NCI-H187 treated with DMSO at 0.1 percent for 48 hours (cell line): ENCODE results near the gene KCTD17.

ENCODE experiments used
- DNase-seq: peaks from one replicate; lab custom pipeline; 2025; lab: John Stamatoyannopoulos, UW

The KCTD17 gene

GRCh38 chr22:37043209-37043827, 8.2 kb upstream of the KCTD17 start:
- DNase-seq, result no peak

- no peak for DNase-seq
These were observed 7.6 kb upstream of the KCTD17 start for GRCh38 chr22:37043828-37044538.

DNA sequence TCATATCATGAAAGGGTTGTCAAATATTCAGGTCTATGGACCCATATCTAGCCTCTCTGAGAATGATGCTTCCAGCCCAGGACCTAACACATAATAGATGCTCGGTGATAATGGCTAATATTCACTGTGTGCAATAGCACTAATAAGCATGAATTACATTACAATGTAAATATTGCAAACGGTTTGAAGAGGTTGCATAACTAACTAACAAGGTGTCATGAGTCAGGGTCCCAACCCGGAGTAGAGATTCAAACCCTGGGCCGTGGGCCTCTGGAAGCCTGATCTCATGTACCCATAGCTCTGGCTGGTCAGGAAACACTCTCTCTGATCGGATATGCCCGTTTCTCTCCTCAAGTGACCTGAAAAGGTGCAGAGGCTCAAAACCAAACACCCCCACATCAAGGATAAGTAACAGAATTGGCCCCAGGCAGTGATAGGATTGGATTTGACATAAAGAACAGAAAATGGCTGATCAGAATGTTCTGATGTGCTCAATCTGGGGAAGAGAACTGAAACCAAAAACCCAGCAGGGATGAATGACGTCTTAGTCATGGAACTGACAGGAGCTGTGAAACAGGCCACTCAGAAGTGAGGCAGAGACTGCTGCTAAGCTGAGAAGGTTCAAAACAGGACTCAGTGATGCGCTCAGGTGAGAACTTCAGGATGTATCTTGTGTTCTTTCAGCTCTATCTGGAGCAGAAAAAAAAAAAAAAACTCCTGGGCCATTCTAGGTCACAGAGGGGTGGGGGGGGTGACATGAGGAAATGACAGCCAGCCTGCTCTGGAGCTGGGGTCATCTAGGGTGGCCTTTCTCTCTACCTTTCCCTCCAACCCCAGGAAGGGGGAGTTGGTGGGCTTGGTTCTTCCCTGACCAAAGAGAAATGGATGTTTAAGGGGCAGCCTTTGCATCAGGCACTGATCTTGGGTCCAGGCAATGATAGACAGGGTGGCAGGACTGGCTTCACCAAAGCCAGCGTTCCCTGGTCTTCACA, 6.6 kb upstream of the KCTD17 start:
- no peak for DNase-seq

- DNase-seq, result no peak
These were observed 5.6 kb upstream of the KCTD17 start for GRCh38 chr22:37045958-37046357.

GRCh38 chr22:37046589-37046988, 5.0 kb upstream of the KCTD17 start:
- DNase-seq, result no peak

DNA sequence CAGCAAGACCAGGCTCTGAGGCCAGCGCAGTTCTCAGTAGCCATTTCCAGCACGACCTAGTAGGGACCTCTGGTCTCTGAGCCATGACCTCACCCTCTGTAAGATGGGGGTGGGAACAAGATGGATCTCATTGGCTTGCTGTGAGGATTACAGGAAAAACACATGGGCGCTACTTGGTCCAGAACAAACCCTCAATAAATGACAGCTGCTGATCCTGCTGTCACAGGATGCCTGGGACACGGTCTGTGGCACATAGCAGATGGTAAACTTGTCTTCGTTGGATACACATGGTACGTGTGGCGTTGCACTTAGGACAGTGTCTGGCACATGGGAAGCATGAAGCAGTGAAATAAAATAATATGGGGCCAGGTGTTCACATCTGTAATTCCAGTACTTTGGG, 4.5 kb upstream of the KCTD17 start:
- DNase-seq, result no peak

- DNase-seq, result no peak
These were observed 3.4 kb upstream of the KCTD17 start for GRCh38 chr22:37048133-37048532.

DNA sequence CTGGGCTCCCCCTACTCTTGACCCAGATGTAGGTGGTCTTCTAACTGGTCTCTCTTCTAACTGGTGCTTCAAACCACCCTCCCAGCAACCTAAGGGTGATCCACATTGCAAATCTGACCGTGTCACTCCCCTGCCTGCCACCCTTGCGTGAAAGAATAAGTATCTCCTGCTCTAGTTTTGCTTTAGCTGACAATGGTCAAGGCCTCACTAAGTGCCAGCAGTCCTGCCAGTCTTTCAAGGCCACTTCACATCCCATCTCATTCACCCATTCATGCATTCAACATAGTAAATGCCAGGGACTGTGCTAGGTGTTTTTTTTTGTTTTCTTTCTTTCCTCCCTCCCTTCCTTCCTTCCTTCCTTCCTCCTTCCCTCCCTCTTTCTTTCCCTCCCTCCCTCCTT, 2.3 kb upstream of the KCTD17 start:
- DNase-seq, result no peak

DNA sequence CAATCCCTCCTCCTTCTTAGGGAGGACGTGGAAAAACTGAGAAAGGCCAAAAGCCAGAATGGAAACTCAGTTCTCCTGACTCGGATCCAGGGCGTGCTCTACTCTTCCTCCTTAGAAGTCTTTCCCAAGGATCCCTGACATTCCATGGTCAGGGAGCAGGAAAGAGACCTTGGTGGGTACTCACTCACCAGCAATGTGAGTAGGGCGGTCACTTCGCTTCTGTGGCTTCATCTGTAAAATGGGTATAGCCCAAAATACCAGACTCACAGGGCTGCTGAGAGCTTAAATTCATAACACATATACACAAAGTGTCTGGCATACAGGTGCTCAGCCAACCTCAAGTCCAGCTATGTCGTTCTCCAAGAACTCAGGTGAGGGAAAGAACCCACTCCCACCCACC, 629 bp upstream of the KCTD17 start:
- no peak for DNase-seq

DNA sequence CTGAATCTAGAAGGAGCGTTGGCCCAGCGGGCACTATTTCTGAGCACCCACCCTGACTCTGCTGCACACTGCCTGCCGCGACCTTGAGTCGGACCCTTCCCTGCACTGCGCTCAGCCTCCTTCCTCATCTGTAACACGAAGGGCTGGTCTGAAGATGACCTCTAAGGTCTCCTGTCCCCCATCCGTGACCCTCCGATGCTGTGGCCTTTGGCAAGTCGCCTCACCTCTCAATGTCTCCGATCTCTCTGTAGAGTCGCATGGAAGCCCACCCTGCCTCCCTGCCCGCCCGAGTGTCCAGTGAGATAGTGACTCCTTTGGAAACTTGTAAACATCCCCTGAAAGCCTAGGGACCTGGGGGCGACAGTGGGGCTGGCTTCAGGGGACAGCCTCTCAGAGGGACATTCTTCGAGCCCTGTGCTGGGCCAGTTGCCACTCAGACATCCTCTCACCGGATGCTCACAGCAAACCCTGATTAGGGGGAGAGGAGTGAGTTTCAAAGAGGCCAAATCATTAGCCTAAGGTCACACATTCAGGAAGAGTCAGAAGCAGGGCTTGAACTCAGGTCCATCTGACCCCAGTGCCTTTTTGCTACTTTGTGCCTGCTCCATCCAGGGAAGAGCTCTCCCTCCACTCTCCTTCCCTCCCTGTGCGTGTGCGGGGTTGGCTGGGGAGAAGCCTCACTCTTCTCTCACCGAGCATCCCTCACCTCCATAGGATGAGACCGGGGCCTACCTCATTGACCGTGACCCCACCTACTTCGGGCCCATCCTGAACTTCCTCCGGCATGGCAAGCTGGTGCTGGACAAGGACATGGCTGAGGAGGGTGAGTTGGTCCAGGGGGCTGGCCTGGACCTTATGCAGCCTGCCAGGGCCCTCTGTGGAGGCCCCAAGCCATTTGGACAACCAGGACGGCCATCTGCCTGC, 1.1 kb downstream of the KCTD17 start:
- no peak for DNase-seq

- DNase-seq, result no peak
These were observed 1.9 kb downstream of the KCTD17 start for GRCh38 chr22:37053310-37054055.

DNA sequence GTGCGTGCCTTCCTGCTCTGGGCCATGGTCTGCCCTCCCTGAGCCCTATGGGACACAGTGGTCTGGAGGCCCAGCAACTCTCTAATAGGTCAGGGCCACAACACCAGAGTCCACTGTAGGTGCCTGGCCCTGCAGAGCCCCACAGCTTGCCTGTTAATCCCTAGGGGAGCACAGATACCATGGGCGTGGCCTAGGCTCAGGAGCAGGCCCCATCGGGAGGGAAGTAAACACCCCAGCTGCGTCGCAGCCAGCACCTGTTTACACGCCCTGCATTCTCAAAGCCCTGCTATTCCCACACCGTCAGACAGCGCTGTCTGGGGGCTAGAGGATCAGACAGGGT, 2.5 kb downstream of the KCTD17 start:
- DNase-seq, result no peak

GRCh38 chr22:37054600-37055365, 3.2 kb downstream of the KCTD17 start:
- DNase-seq, result no peak

DNA sequence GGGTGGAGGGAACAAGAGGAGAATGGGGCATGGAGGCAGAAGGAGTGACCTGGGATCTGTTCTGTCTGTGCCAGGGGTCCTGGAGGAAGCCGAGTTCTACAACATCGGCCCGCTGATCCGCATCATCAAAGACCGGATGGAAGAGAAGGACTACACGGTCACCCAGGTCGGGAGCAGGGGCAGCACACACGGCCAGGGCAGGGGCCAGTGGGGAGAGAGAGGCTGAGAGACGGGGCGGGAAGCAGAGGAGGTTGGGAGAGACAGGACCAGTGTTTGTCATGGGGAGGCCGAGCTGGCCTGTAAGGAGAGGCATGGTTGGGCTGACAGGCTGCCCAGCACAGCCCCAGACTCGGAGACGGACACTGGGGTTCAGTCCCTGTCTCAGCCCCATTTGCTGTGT, 4.7 kb downstream of the KCTD17 start:
- no peak for DNase-seq

DNA sequence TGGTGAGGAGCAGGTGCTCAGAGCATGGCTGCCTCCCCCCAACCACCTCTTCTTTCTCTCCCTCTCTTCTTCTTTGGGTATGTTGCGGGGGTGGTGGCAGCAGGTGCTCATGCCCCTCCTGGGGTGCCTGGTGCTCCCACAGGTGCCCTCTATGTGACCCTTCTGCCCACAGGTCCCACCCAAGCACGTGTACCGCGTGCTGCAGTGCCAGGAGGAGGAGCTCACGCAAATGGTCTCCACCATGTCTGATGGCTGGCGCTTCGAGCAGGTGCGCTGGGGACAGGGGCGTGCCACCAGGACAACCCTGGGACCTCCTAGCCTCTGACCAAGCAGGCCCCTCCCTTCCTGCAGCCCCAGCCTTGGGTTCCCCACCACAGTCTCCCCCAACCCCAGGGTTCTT, 5.7 kb downstream of the KCTD17 start:
- no peak for DNase-seq

GRCh38 chr22:37057796-37058510, 6.4 kb downstream of the KCTD17 start:
- no peak for DNase-seq

- DNase-seq, result no peak
These were observed 7.6 kb downstream of the KCTD17 start for GRCh38 chr22:37058917-37059701.

GRCh38 chr22:37059876-37060449, 8.4 kb downstream of the KCTD17 start:
- DNase-seq, result no peak
